Measurements from ENCODE around the gene SMARCA2.

Gene SMARCA2

DNA sequence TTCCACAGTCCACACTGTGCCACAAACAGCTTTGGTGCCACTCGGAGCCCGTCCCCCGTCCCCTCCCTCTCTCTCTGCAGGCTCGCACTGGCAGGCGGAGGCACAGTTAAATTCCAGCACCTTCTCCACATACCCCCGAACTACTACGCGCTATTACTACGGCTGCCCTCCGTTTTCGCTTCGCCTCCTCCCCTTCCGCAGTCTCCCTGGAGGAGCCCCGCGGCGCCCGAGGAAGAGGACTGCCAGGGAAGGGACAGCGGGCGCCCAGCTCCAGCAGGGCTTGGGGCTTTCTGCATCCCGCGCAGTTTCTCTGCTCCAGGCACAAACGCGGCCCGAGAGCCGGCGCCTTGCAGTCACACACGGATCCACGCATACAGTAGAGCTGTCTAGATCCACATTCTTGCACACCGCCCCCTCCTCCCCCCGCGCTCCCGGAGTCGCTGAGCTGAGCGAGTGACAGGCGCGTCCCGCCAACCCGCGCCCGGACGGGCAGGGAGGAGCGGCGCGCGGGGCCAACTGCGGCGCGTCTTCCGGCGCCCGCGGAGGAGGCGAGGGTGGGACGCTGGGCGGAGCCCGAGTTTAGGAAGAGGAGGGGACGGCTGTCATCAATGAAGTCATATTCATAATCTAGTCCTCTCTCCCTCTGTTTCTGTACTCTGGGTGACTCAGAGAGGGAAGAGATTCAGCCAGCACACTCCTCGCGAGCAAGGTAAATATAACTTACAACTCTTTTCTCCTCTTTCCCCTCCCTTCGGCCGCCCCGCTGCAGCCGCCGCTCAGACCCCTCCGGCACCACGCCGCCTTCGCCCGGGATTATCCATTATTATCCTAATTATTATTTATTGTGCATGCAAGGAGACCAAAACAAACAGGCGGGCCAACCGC is at the start of gene SMARCA2:
Gene SMARCA2, plus strand, starts transcription at position 652 of the 885 bp plus-strand sequence. CDS start 13,676 bp downstream, outside the sequence.
- peak; percentile 97 for DNase-seq

DNA sequence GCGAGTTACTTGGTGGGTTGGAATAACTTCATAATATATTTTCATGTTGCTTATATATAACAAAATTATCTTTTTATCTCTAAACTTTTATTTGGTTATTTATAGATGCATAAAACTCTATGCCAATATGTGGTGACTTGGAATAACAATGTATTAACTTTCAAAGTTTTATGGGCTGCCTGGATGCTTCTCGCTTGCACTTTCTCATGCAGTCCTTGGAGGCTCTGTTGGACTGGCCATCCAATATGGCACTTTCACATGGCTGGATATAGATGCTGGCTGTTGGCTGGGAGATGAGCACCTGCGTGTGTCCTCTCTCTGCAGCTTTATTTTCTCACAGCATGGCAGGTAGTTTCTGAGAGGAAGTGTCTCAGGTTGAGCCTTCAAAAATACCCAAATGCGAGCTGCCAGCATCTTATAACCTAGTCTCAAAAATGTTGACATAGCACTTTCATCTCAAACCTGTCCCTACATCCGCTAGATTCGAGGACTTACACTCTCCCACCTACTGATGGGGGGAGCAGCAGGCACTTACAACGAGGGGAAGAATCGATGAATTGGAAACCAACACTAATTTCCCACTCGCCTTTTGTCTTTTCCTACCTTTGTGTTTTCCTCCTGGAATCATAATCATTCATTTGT is 48.3 kb upstream of the SMARCA2 start:
- no peak for DNase-seq

DNA sequence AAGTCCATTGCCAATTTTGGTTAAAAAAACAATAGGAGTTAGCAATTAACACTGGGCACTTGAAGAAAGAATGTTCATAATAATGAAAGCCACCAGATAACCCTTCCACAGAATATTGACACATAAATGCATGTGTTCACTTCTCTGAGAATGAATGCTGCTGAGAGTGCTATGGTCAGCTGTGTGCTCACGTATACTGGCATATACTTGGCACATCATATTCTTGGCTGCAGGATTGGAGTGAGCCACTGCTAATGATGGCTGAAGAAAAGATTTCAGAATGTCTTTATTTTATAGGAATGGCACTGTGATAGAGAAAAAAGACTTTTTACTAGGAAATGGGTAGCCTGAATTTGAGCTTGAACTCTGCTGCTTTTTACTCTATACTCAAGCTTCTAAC is 46.0 kb upstream of the SMARCA2 start:
- DNase-seq: no peak

DNA sequence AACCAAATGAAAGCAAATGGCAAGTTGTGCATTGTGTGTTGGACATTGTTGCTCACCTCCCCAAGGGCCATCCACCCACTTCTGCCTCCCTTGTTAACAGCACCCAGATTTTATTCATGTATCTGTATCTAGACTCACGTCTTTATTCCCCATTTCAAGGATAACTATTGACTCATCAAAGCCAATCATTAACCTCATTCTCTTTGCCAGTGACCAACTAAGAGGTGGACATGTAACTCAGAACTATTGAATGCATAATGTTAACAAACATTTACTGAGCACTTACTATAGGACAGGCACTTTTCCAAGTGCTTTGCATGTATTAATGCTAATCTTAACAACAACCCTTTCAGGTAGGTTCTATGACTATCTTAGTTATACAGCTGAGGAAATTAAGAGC is 45.2 kb upstream of the SMARCA2 start:
- DNase-seq: no peak

DNA sequence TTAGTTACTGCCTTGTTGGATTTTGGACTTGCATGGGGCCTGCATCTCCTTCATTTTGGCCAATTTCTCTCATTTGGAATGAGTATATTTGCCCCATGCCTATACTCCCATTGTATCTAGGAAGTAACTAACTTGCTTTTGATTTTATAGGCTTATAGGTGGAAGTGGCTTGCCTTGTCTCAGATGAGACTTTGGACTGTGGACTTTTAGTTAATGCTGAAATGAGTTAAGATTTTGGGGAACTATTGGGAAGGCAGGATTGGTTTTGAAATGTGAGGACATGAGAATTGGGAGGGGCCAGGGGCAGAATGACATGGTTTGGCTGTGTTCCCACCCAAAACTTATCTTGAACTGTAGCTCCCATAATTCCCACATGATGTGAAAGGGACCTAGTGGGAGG is 42.5 kb upstream of the SMARCA2 start:
- DNase-seq: no peak

DNA sequence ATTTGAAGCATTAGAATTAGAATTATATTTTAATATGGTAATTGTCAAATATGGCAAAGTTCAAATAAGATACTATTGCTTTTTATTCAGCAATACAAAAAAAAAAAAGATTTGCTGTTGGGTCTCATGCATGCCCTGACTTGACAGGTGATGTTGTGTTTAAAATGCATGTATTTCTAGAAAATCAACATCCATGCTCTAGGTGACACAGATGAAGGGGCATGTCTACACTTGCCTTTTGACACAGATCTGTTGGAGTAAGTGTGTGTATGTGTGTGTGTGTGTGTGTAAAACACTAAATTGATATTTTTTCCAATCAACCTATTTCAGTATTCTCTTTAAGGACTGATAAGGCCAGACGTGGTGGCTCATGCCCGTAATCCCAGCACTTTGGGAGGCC is 38.1 kb upstream of the SMARCA2 start:
- no peak for DNase-seq

DNA sequence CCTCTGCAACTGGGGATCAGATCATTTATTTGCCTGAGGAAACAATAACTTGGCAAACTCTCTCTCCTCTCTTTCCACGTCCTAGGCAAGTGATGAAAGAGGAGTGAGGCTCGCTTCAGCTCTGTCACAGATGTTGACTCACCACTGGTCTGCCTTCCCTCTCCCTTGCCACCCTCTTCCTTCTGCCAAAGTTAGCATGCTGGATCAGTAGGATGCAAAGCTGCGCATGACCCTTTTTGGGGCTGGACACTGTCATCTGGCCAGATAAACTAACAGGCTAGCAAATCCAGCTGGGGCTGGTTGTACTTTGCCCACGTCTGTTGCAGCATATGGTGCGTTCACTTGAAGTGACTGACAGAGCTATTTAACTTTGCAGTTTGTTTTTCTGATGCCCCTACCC is 36.2 kb upstream of the SMARCA2 start:
- DNase-seq: no peak

DNA sequence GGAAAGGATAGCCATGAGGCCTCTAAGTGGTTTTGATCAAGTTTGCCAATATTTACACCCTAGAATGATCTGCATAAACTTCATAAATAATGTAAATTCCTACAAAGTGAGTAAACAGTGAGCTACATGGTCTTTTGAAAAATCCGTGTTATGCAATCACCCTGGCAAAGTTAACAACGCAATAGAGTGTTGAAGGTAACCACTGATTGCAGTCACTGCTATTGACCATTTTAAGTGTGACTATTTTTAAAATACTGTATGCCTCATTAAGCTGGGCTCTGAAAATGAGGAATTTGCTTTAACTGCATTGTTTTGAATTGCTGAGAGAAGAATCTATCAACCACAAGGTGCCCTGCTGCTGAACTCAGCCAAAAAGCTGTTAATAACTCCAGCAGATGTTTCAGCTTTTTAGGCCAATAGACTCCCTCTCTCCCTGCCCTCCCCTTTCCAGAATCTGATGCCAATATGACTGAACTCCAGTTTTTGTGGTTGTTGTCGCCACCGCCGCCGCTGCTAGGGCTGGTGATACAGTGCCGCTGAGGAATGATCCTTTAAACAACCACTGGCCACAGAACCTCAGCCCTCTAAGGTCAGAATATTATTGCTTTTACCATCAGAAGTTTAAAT is 35.3 kb upstream of the SMARCA2 start:
- no peak for DNase-seq

DNA sequence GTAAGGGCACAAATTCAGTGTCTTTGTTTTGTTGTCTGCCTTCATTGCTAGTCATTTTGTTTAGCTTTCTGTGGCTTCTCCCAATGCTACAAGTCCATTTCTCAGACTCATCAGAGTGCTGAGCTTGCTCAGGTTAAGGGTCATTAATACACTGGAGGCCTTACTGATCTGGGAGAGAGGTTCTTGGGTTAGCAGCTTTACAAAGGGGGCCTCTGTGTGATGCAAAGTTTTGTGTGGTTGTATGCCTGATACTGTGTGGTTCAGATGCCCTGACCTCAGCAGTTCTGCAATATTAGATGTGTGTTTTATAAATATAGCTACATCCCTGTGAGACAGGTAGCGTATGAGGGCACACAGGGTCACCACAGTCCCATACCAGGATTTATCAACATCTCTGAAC is 34.8 kb upstream of the SMARCA2 start:
- DNase-seq: no peak

DNA sequence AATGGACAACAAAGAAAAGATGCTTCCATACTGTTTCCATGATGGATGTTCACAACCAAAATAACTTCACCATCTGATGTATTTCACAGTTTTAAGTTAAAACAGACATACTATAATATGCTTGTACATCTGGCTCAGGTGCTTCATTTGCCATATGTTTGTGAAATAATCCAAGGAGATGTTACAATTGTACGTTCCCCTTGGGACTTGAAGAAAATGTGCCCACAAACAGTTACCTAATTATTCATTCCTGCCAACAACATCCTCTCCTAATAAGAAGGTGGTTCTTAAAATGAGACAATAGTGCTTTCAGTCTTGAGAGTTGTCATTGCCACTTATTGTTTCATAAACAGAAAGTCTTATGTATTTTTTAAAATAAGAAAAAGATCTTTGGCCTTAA is 33.1 kb upstream of the SMARCA2 start:
- no peak for DNase-seq

DNA sequence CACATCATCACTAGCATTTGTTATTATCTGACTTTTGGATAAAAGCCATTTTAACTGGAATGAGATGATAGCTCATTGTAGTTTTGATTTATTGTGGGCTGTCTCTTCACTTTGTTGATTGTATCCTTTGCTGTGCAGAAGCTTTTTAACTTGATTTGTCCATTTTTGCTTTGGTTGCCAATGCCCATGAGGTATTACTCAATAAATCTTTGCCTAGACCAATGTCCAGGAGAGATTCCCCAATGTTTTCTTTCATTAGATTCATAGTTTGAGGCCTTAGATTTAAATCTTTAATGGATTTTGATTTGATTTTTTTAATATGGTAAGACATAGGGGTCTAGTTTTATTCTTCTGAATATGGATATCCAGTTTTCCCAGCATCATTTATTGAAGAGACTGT is 28.8 kb upstream of the SMARCA2 start:
- no peak for DNase-seq

DNA sequence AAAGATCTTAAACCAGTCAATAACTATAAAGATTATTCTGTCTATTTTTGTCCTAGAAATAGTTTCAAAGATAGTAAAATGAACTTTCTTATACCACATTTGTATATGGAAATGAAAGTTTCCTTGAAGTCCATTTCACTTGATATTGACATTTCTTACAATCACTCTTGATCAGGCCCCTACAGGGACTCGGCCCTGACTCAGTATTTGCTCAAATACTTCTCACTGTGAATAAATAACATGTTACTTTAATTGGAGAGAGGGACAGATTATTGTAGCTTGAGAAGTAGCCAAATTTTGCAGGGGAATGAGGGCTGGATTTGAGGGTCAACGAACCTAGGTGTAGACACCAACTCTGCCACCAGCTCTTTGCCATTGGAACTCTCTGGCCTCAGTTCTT is 25.6 kb upstream of the SMARCA2 start:
- no peak for DNase-seq

DNA sequence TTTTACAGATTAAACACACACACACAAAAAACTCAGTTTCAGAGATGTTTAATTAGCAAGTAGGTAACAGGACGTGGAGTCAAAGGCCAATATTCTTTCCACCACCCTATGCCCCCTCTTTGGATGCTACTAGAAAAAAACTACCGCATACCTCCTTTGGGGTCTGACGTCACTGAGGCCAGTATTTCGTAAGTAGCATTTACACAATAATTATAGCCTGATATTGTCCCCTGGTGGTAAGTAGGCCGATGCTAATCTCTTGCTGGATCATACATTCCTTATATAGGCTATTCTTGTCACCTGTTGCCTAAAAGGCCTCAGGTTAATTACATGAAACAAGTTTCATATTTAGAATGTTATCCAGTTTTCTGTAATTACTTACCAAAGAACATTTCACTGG is 21.0 kb upstream of the SMARCA2 start:
- no peak for DNase-seq

DNA sequence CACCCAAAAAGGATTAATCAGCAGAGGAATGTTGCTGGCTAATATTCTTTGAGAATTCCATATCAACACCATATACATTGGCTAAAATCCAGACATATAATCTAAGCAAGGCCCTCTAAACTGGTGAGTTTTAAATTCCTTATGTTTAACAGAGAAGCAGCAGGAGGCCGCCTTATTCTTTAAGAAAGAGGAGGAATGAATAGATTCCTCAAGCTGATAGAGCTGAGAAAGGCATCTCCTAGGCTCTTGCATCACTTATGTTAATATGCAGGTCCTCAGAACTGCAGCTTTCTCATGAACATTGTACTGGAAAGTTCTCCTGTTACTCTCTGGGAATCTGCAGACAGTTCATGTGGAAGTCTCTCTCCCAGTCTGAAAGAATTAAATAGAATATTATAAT is 20.1 kb upstream of the SMARCA2 start:
- no peak for DNase-seq

DNA sequence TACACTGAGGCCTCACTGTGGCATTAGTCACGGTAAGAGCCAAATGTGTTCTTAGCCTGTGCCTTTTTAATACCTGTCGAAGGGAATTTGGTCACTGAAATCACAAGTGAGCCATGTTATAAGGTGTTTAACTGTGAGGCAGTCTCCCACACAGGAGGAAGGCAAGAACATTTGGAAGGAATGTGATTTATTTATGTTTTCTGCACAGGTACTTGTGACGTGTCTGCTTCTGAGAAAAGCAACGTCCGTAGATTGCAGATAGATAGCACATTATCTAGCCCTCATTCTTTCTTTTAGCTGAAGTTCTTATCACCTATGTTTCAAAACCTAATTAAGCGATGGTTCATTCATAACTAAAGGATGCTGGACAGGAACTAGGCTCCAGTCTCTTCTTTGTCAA is 19.0 kb upstream of the SMARCA2 start:
- no peak for DNase-seq

DNA sequence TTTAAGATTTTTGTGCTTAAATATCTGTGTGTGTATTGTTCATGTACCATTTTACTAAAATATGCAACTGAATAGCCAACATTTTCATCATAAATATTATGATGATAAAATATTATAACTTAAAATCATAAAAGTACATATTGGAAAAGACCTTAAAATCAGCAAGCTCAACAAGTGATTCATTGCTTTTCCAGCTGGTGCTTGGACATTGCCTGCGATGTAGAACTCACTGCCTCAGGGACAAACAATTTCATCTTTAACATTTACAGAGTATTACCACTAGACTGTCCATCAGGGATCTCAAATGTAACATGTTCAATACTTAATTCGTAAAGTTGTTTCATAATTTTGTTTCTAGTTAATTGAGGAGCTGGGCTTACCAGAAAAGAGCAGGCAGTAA is 17.5 kb upstream of the SMARCA2 start:
- no peak for DNase-seq

DNA sequence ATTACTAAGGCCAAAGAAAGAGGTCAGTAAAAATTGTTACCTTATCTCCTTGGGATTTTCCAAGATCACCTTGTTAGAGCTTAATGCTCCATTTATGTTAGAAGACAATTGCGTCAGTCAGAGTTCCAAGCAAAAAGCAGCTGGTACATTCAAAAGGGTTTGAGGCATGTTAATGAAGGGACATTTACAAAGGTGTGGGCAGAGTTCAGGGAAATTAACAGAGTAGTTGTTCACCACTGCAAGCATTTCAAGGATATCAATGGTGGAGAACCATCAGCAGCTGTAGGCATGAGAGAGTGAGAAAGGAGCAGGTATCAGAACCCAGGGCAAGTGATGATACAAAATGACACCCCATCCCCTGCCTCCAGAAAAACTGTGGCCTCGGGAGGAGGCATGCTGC is 17.0 kb upstream of the SMARCA2 start:
- DNase-seq: no peak

DNA sequence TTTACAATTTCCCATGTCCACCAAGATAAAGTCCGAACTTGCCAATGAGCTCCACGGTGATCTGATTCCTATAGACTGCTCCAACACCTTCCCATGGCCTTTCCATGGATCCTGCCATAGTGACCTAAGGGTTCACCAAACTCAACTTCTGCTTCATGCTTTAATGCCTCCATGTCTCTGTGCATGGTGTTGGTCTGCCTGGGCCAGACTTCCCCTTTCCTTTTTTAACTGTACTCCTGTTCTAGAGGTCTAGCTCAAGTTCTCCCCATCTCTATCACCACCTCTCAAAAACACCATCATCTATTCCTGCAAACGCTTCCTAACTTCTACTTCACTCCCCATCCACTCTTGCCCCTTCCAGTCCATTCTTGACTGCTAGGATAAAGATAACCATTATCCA is 14.8 kb upstream of the SMARCA2 start:
- DNase-seq: no peak

DNA sequence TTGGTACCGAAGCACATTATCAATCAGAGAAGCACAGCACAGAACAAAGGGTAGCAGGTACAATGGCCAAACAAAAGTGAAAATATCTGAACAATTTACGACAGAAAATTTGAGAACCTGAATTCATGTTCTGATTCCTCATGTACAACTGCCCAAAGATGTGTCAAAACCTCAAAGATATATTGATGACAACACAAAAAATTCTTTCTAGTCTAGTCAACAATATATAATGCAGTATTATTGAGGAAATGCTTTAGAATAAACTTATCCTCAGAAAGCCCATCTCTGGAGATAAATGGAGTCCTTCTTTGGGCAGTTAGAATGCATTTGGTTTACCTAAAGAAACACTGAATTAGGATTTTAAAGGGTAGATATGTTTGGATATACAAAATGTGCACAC is 6.8 kb upstream of the SMARCA2 start:
- no peak for DNase-seq

DNA sequence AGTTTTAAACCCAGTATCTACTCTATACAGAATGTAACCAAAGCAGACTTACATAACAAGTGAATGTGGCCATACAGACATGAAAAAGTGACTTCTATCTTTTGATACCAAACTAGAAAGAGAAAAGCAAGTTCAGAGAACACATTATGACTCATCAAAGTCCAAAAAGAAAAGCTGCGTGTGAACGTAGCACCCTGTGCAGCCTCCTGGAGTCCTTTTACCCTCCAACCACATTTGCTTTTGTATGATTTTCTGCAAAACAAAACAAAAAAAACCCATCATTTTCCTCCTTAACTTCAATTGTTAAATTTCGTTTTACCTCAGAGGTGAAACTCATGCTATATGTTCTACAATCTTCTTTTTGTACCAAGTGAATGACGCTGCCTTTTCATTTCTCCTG is 2.8 kb upstream of the SMARCA2 start:
- peak; percentile 35 for DNase-seq

DNA sequence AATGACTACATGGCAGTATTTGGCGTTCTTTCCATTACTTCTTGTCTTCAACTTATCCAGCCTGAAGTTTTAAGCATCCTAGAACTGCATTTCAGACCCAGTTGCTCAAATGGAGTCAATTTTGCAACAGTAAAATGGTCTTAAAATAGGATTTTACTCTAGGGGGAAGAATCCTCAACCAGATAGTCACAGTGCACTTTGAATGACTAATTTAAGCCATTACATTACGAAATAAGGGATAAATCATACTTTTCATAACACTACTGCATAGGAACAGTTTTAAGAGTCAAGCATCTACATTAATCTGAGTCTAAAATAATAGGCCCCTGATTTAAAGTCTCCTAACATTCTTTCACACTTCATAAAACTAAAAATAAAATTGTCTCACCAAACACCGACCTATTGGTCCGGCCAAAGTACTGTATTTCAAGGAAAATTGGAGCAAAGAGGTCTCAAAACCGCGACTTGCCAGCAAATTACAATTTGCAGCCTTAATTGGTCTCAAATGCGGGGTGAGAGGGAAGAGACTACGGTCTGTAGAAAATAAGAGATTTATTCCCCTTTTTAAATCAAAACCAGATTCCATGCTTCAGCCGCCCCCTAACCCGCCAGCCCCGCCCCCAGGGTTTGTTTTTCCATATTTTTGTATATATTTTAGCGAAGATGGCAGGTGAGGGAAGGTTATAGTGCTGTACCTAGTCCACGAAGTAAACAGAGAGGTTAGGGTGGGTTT is 1.2 kb upstream of the SMARCA2 start:
- DNase-seq: no peak

DNA sequence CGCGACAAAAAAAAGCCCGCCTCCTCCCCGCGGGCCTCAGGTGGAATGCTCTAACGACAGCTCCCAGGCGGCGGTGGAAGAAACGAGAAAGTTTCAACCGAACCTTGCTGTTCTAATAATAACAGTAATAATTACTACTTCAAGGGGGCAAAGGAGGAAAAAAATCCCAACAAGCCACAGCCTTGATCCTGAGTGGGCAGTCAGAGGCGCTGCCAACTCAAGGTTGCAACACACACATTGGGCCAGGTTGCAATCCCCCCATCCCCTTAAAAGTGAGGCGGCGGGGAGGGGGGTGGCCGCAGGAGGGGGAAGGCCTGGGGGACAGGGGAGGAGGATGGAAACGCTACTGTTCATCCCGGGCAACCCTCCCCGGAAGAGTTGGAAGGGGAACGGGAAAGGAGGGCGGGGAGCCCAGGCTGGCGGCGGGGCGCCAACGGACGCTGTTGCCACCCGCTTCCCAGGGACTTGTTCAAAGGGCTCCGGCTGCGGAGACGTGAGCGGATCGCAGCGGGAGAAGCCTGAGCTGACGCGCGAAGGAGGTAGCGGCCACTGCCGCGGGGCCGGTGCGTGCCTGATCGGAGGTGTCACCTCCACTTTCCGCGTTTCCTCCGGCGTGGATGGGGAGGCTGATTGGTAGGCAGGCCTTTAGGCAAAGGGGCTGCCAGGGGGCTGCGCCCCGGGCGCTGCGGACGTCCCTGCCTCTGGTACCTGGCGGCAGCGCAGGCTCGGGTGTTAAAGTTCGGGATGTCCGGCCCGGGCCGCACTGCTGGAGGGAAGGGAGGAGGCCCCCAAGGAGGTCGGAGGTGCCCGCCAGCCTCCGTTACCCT is 647 bp downstream of the SMARCA2 start:
- DNase-seq: peak; percentile 55
